GM15510 (cell line): ENCODE results near the gene OSBPL9.

Experiments used
- POLR2A ChIP-seq: IDR thresholded peaks from 3 replicates; pipeline ENCODE4 v1.6.1; 2011; ENCODE audit warnings: borderline replicate concordance; ENCODE audit not compliant: insufficient read length; ENCODE audit errors: extremely low read depth

The OSBPL9 gene

DNA sequence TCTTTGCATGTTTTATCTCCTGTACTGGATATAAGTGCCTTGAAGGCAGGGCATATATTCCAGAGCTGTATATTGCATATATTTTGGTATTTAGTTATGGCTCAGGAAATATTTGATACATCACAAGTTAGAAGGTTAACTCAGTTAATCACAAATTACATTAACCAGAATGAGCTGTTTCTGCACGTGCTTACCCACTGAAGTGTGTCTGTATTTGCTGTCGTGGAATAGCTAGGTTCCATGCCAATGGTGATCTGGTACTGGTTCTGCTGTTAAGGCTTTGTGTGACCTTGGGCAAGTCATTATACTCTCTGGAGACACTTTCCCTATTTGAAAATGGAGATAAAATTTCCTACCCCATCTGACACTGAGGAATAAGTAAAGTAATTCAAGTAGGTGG, 50.7 kb downstream of the OSBPL9 start:
- TF ChIP-seq POLR2A: no peak

DNA sequence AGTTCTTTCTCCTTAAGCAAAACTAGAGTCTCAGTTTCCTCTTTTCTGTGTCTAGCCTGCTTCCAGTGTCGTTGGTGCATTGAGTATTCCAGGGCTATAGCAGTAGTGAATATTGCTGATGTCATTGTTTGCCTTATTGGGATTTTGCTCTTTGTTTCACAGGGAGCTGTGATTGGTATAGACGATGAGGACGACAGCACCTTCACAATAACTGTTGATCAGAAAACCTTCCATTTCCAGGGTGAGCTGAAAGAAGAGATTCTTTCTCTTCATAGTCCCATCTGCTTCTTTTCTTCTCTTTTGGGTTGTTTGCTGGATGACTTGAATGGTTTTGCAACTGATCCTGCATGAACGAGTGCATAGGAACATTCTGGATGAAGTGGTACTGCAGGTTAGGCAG, 52.4 kb downstream of the OSBPL9 start:
- no peak for TF ChIP-seq POLR2A

DNA sequence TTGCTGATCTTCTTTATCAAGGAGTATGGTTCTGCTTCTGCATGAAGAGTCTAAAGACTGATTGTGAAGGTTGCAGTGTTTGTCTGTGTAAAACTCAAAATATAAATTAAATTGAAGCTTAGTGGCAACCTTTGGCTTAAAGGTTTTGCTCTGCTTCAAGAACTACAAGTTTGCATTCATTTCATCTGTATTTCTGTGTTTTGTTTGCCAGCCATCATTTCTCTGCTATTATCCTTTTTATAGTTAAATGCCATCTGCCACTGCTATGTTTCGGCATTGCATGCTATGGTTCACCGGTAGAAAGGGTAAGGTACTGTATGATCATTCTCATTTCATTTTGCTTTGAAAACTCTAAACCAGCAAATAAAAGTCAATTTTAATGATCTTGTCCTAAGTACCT, 52.9 kb downstream of the OSBPL9 start:
- TF ChIP-seq POLR2A: no peak

DNA sequence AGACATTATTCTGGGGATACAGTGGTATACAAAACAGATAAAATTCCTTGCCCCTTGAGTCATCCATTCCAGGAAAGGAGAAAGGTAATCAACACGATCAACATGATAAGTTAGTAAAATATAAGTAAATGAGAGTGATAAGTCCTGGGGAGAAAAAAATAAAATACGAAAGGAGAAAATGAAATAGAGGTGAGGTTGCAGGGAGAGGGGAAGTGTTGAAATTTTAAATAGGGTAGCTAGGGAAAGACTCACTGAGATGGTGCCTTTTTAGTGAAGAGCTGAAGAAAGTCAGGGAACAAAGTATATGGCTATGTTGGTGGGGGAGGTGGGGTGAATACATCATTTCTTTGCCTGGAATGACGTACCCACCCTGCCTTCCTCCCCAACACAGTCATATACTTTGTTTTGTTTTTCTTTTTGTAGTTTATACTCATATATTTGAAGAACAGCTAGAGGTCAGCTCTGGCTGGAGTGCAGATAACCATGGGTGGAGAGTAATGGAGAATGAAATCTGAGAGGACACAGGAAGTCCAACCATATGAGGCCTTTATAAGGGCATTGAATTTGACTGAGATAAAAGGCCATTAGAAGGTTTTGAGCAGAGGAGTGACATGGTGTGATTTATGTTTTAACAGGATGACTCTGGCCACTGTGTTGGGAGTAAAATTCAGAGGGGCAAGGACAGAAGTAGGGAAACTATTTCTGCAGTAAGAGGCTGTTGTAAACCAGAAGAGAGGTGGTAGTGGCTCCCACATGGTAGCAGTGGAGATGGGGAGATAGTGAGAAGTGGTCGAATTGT, 54.8 kb downstream of the OSBPL9 start:
- TF ChIP-seq POLR2A: no peak

DNA sequence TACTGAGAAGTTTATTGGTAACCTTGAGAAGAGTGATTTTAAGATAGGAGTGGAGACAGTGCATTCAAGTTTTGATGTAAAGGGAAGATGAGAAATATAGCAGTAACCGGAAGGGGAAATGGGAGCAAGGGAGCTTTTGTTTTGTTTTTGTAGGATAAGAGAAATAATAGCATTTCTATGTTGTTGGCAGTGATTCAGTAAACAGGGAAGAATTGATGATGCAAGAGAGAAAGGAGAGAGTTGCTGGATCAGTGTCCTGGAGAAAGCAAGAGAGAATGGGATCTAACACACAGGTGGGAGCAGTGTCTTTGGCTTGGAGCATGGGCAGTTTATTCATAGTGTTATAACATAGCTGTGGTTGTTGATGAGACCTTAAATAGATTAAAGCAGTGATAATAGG, 56.4 kb downstream of the OSBPL9 start:
- TF ChIP-seq POLR2A: no peak

DNA sequence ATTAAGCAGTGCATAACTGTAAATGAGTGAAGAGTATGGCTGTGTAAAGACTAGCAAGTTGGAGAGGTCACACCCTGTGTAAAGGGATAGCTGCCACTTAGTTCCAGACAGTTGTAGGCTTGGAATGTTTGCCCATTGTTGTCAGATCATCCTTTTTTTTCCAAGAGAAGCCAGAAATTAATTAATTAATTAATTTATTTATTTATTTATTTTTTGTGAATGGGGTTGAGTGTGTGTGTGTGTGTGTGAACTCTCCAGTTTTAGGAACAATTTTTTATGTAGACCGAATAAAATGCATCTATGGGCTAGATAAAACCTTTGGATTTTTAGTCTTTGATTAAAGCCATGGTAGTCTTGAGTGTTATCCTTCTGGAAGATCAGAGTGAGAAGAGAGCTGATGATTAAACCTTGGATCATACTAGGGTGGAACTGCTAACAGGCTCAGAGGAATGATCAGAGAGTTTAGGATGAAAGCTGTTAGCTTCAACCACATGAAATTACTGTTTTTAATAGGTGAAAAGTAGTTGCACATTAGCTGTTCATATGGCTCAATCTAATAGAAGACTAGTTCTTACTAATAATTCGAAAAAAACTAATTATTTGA, 58.4 kb downstream of the OSBPL9 start:
- no peak for TF ChIP-seq POLR2A

DNA sequence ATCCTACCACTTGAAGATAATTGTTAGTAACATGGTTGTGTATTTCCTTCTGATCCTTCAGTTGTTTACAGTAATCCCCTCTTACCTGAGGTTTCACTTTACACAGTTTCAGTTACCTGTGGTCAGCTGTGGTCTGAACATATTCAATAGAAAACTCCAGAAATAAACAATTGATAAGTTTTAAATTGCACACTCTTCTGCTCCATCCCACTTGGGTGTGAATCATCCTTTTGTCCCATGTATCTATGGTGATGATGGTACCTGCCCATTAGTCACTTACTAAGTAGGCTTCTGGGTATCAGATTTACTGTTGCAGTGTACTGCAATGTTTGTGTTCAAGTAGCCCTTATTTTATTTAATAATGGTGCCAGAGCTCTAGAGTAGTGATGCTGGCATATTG, 62.5 kb downstream of the OSBPL9 start:
- no peak for TF ChIP-seq POLR2A

DNA sequence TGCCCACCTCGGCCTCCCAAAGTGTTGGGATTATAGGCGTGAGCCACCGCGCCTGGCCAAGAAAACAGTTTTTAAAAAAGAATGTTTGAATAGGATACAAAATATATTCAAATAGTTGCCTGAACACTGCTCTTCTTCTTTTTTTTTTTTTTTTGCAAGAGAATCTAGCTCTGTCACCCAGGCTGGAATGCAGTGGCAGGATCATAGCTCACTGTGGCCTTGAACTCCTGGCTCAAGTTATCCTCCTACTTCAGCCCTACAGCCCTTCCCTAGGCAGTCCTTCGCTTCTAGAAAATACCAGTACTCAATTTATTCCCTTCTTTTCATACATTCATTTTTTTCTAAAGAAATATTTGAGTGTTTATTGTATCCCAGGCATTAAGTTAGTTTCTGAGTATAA, 67.9 kb downstream of the OSBPL9 start:
- TF ChIP-seq POLR2A: no peak

DNA sequence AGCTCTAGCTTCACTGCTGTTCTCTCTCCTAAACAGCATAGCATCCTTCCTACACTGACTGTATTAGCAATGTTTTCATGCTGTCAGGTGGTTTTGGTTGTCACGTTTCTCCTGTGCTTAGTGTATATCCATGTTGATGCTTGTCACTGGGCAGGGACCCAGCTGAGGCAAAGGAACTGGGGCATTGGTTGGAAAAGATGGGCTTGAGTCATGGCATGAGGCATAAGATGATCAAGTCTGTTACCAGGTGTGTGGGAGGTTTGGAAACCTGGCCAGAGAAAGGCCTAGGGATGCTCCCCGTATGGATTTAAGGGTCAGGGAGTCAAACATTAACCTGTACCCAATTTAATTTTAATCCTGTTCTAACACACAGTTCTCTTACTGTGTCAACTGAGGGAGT, 69.6 kb downstream of the OSBPL9 start:
- TF ChIP-seq POLR2A: no peak

DNA sequence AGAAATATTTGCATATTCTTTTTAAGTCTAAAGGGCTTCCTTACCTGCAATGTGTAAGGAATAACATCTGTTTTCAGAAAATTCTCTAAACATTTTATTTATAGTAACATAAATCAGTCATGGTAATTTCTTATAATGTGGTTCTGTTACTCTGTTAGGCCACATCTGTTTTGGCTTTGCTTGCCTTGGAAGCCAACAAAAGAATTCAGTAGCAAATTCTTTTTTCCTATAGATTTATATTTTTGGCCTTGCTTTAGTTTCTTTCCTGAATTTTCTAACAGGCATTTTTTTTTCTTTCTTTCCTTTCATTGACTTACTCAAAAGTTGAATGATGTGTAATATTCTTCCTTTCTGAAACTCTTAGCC, 72.2 kb downstream of the OSBPL9 start:
- TF ChIP-seq POLR2A: no peak

DNA sequence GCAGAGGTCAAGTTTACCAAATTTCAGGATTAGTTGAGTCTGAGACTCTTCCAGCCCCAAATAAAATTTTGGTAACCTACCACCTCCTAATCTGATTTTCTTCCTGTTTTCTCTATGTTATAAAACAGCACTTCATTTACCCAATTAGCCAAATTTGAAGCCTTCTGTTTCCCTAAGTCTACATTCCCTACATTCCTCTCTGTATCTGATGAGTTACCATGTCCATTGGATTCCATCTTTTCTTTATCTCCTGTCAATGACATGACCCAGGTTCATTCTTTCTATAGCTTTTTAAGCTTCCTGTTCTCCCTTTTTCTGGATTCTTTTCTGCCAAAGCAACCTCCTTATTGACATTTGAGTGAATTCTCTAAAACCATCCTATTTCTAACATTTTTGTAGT, 72.8 kb downstream of the OSBPL9 start:
- no peak for TF ChIP-seq POLR2A

DNA sequence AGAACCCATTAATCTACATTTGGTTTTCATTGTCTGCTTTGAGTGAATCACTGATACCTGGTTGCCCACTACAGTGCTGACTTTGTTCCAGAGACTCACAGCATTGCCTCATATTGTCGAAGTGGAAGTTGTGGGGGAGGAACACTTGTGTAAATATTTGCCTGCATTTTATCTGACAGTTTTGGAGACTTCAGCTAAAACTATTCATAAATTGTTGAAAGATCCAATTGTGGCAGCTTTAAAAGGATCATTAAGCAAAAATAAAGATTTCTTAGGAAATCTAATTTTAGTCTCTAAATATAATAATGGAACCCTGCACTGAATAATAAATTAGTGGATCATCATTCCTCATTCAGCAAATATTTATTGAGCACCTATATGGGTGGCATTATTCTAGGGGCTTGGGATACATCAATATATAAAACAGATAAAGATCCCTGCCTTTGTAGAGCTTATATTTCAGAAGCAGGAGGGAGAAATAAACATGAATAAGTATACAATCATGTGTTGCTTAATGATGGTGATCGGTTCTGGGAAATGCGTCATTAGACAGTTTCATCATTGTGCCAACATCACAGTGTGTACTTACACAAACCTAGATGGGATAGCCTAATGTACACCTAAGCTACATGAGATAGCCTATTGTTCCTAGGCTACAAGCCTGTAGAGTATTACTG, 73.5 kb downstream of the OSBPL9 start:
- no peak for TF ChIP-seq POLR2A

DNA sequence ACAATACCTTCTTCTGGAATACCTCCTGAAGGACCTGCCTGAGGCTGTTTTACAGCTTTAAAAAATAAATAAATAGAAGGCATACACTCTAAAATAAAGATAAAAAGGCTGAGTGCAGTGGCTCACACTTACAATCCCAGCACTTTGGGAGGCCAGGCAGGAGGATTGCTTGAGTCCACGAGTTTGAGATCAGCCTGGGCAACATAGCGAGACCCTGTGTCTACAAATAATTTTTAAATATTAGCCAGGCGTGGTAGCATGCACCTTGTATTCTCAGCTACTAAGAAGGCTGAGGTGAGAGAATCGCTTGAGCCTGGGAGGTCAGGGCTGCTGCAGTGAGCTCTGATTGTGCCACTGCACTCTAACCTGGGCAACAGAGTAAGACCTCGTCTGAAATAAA, 75.0 kb downstream of the OSBPL9 start:
- TF ChIP-seq POLR2A: no peak

DNA sequence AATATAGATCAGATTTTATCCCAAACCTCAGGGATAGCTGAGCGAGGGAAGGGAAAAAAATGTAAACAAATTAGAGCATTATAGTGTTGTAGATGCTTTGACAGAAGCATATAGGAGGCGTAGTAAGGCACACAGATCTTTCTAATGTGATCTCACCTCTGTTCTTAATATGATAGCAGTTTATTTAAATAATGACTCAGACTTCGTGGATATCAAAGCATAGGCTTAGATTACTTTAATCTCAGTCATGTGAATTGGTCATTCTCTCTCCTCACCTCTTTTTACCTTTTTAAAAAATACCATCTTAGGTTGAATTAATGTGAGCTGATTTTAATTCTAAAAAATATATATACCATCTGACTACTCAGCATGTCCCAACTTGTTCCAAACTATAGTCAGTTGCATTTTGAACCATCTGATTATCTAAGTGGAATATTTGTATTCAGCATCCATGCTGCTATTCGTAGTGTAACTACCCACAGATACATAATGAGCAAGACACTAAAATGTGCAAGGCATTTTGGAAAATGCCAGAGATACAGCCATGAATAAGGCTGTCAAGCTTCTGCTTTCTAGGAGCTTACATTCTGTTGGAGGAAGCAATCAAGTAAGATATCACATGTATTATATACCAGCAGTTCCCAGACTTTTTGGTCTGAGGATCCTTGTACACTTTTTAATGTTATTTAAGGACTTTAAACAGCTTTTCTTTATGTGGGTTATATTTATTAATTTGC, 76.7 kb downstream of the OSBPL9 start:
- no peak for TF ChIP-seq POLR2A

DNA sequence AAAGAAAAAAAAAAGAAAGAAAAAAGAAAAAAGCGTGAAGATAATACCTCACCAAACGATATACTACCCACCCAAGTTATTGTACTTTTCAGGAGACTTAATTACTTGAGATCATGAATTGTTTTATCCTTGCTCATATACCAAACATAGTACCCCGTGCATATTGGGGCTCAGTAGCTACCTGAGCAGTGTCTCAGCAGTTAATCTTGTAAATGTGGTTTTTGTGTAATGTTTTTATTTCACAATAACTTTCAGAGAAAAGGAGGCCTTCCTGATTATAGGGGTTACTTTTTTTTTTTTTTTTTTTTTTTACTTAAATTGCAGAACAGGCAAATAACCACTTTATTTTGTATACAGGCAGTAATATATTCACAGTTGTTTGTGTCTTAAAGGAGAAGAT, 80.3 kb downstream of the OSBPL9 start:
- TF ChIP-seq POLR2A: no peak

DNA sequence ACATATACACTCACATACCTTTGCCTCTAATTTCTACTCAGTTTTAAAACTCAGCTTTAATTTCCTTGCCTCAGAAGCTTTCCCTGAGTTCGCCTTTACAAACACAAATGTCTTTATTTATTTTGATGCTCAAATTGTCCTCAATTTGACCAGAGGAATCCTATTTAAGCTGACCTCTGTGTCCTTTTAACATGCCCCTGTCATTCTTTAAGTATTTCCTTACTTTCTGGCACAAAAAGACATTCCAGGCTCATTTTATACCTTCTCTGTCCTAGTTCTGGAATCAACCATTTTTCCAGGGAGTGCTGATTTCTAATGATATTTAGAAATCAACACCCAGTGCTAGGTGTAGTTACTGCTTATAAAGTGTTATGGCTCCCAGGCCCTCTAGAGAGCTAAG, 82.5 kb downstream of the OSBPL9 start:
- TF ChIP-seq POLR2A: no peak

DNA sequence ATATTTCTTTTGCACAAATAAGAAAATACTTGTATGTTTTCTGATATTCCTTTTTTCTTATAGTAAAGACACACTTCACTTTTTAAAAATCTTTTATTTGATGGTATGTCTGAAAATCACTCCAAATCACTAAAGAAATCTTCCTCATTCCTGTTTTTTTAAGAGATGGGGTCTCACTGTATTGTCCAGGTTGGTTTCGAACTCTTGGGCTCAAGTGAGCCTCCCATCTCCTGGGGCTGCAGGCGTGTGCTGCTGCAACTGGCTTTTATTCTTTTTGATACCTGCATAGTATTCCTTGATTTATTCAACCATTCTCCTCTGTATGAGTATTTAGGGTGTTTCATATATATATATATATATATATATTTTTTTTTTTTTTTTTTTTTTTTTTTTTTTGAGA, 88.1 kb downstream of the OSBPL9 start:
- TF ChIP-seq POLR2A: no peak
